GM21576 (cell line): ENCODE data around the gene PSEN1.

ENCODE experiments used
- ATAC-seq: cut with Tn5 transposase; IDR thresholded peaks from one replicate; pipeline ENCODE4 v1.9.1; 2021; ENCODE audit warnings: mild to moderate bottlenecking, moderate library complexity; ENCODE audit not compliant: unreplicated experiment

The PSEN1 gene

GRCh38 chr14:73136387-73137225 is at the start of gene PSEN1:
Gene PSEN1, plus strand, starts transcription at chr14:73136507. Its CDS starts 11,513 bp downstream, at chr14:73148020.
- peak; percentile 89 for ATAC-seq

GRCh38 chr14:73091044-73091443 is 45.3 kb upstream of the PSEN1 start:
- no peak for ATAC-seq

- ATAC-seq: no peak
These were observed 38.9 kb upstream of the PSEN1 start for GRCh38 chr14:73097421-73097820.

- ATAC-seq: no peak
These were observed 36.0 kb upstream of the PSEN1 start for GRCh38 chr14:73100334-73100733.

GRCh38 chr14:73102806-73103497 is 33.4 kb upstream of the PSEN1 start:
- ATAC-seq: no peak

GRCh38 chr14:73105050-73105449 is 31.3 kb upstream of the PSEN1 start:
- no peak for ATAC-seq

GRCh38 chr14:73105727-73106126 is 30.6 kb upstream of the PSEN1 start:
- no peak for ATAC-seq

GRCh38 chr14:73116079-73116665 is 20.1 kb upstream of the PSEN1 start:
- no peak for ATAC-seq

GRCh38 chr14:73124180-73124894 is 12.0 kb upstream of the PSEN1 start:
- ATAC-seq: no peak

GRCh38 chr14:73125169-73125588 is 11.1 kb upstream of the PSEN1 start:
- ATAC-seq: no peak

GRCh38 chr14:73125746-73126145 is 10.6 kb upstream of the PSEN1 start:
- no peak for ATAC-seq

GRCh38 chr14:73133795-73134194 is 2.5 kb upstream of the PSEN1 start:
- no peak for ATAC-seq

- ATAC-seq: no peak
These were observed 271 bp upstream of the PSEN1 start for GRCh38 chr14:73136085-73136386.

GRCh38 chr14:73140811-73141323 is 4.6 kb downstream of the PSEN1 start:
- ATAC-seq: no peak

GRCh38 chr14:73142216-73142615 is 5.9 kb downstream of the PSEN1 start:
- no peak for ATAC-seq

GRCh38 chr14:73143003-73143402 is 6.7 kb downstream of the PSEN1 start:
- no peak for ATAC-seq

GRCh38 chr14:73143617-73144016 is 7.3 kb downstream of the PSEN1 start:
- no peak for ATAC-seq

GRCh38 chr14:73145371-73145770 is 9.1 kb downstream of the PSEN1 start:
- no peak for ATAC-seq

- ATAC-seq: no peak
These were observed 9.8 kb downstream of the PSEN1 start for GRCh38 chr14:73146111-73146510.

GRCh38 chr14:73149753-73150152 is 13.4 kb downstream of the PSEN1 start:
- ATAC-seq: no peak

GRCh38 chr14:73153272-73153671 is 17.0 kb downstream of the PSEN1 start:
- no peak for ATAC-seq
